Measurements from ENCODE around the gene CASP12. TPM values are rescaled to one million over a fixed set of nuclear protein-coding genes. Genes with fewer than 3 reads are reported as not detected.

Gene CASP12
- total and polyA plus RNA-seq, 9 of the 15 experiments (the other 6 are each of a cell fraction or from before 2014, with no cell fraction given) = not detected

GRCh38 chr11:104837969-104838639 is 60.2 kb downstream of the CASP12 start:
- no peaks in the 10 kb centered on the region for H3K9me1 ChIP-seq (ENCODE audit: control insufficient read depth, insufficient read depth, low read length)
- in situ Hi-C loops (cut with MboI) = no loop called here
- H3K4me3 ChIP-seq = no peak overlapping the region
- no peak overlapping the region for H2AFZ ChIP-seq (ENCODE audit: low read depth, low read length)
- no peaks in the 10 kb centered on the region for H3K36me3 ChIP-seq (ENCODE audit: control insufficient read depth, insufficient read depth, low read length)
- no peaks in the 10 kb centered on the region for H3K4me1 ChIP-seq (replicated peaks in 1 of 2; ENCODE audit: control insufficient read depth in 2 of 2, insufficient read depth in 2 of 2, low read length in 2 of 2)
- no peaks in the 10 kb centered on the region; the same call in 1 of the 2 replicates for H3K9me3 ChIP-seq (replicated peaks; ENCODE audit: control insufficient read depth, insufficient read depth, low read depth, low read length)
- ChIA-PET POLR2A (no interaction called here), CTCF (ENCODE audit: low intra/inter-chr PET ratio) (no interaction called here)
- DNase-seq (ENCODE audit: extremely low read depth in 1 of 4, low spot score in 3 of 4) (no peak), FAIRE-seq (no peak), ATAC-seq (no peak)
- no peak overlapping the region for H3K27ac ChIP-seq (ENCODE audit: extremely low read depth, low read depth, low read length)
- H3K4me2 ChIP-seq (ENCODE audit: insufficient read depth, low read length) = no peak overlapping the region
- BruUV-seq (replicated peaks) = no TSS peak
- H3K79me2 ChIP-seq (ENCODE audit: control insufficient read depth, insufficient read depth, low read length) = no peaks in the 10 kb centered on the region
- H3K27me3 ChIP-seq (ENCODE audit: control insufficient read depth in 2 of 2, insufficient read depth in 2 of 2, low read length in 2 of 2) = no peaks in the 10 kb centered on the region
- 0% methylated on average over 5 of the region's 5 CpGs for WGBS (ENCODE audit: insufficient coverage, low coverage, missing lambda C conversion rate)
- H4K20me1 ChIP-seq (replicated peaks; ENCODE audit: control insufficient read depth, insufficient read depth, low read length) = no peaks in the 10 kb centered on the region
- H3K9ac ChIP-seq (ENCODE audit: insufficient read depth in 1 of 2, low read depth in 2 of 2, low read length in 2 of 2) = no peak overlapping the region
- intact Hi-C loops (cut with micrococcal nuclease) = no loop called here
- TF ChIP-seq ZNF224 (CRISPR knock-in tag; IDR thresholded peaks at IDR 0.05) (no peak), MAFK (IDR thresholded peaks at IDR 0.05; ENCODE audit: low read length) (no peak), ZFP1 (CRISPR knock-in tag; IDR thresholded peaks at IDR 0.05) (no peak), PHB (CRISPR knock-in tag; IDR thresholded peaks at IDR 0.05) (no peak), MTA1 (IDR thresholded peaks at IDR 0.05; ENCODE audit: borderline replicate concordance) (no peak), NR2F6 (CRISPR knock-in tag; IDR thresholded peaks at IDR 0.05) (no peak), CEBPG (CRISPR knock-in tag; IDR thresholded peaks at IDR 0.05) (no peak), CEBPG (tag; conservative IDR thresholded peaks at IDR 0.05 in 1 of 2, IDR thresholded peaks at IDR 0.05 in 1 of 2) (no peak), CHD7 (IDR thresholded peaks at IDR 0.05; ENCODE audit: low read depth, low read length) (no peak), PHF20 (IDR thresholded peaks at IDR 0.05; ENCODE audit: partially characterized antibody) (no peak), HDAC8 (tag; IDR thresholded peaks at IDR 0.05) (no peak)
- TF ChIP-seq, protein P1, sequence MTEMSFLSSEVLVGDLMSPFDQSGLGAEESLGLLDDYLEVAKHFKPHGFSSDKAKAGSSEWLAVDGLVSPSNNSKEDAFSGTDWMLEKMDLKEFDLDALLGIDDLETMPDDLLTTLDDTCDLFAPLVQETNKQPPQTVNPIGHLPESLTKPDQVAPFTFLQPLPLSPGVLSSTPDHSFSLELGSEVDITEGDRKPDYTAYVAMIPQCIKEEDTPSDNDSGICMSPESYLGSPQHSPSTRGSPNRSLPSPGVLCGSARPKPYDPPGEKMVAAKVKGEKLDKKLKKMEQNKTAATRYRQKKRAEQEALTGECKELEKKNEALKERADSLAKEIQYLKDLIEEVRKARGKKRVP (CRISPR knock-in tag; IDR thresholded peaks at IDR 0.05) = no peak
